Smooth muscle cell (in vitro differentiated cells): ENCODE measurements around the gene LRP1B. TPM values are rescaled to one million over a fixed set of nuclear protein-coding genes. Genes with fewer than 3 reads are reported as not detected.

Source experiments
- DNase-seq: peaks from one replicate; lab custom pipeline; 2025; ENCODE audit not compliant: unreplicated experiment; lab: John Stamatoyannopoulos, UW
- H2AFZ ChIP-seq: fragments of 200-600 bp; sonication (generic); 2 replicates; pipeline ENCODE4 v1.6.0; 2016; ENCODE audit warnings: antibody characterized with exemption, low read depth, mild to moderate bottlenecking
- H3F3A ChIP-seq: fragments of 200-600 bp; sonication (generic); 2 replicates; pipeline ENCODE4 v1.6.0; 2017; ENCODE audit warnings: antibody characterized with exemption, low read depth
- H3K27ac ChIP-seq: fragments of 200-600 bp; sonication (generic); 2 replicates; pipeline ENCODE4 v1.5.1; 2016; ENCODE audit warnings: low read depth, mild to moderate bottlenecking
- H3K27me3 ChIP-seq: fragments of 200-600 bp; sonication (generic); 2 replicates; pipeline ENCODE4 v1.6.1; 2016; ENCODE audit warnings: low read depth, mild to moderate bottlenecking
- H3K36me3 ChIP-seq: fragments of 200-600 bp; sonication (generic); 2 replicates; pipeline ENCODE4 v1.5.1; 2016; ENCODE audit warnings: low read depth
- H3K4me1 ChIP-seq: fragments of 200-600 bp; sonication (generic); 2 replicates; pipeline ENCODE4 v1.5.1; 2016; ENCODE audit warnings: low read depth
- H3K4me2 ChIP-seq: fragments of 200-600 bp; sonication (generic); 2 replicates; pipeline ENCODE4 v1.6.0; 2016; ENCODE audit warnings: mild to moderate bottlenecking
- H3K4me3 ChIP-seq: fragments of 200-600 bp; sonication (generic); 2 replicates; pipeline ENCODE4 v1.5.1; 2016; ENCODE audit warnings: mild to moderate bottlenecking
- H3K79me2 ChIP-seq: fragments of 200-600 bp; sonication (generic); 2 replicates; pipeline ENCODE4 v1.6.0; 2016; ENCODE audit warnings: low read depth, mild to moderate bottlenecking
- H3K9ac ChIP-seq: fragments of 200-600 bp; sonication (generic); 2 replicates; pipeline ENCODE4 v1.6.0; 2016; ENCODE audit warnings: low read depth
- H3K9me3 ChIP-seq: fragments of 200-600 bp; sonication (generic); replicated peaks from 2 replicates; pipeline ENCODE4 v1.5.1; 2016; ENCODE audit warnings: low read depth
- H4K20me1 ChIP-seq: fragments of 200-600 bp; sonication (generic); 2 replicates; pipeline ENCODE4 v1.6.0; 2016; ENCODE audit warnings: low read depth
- WGBS: methylation state at CpG from one replicate; pipeline ENCODE4 v1.1.7; 2016; ENCODE audit warnings: low lambda C conversion rate; 5-methylcytosine and 5-hydroxymethylcytosine counted together
- polyA plus RNA-seq: library from polyadenylated mRNA; unstranded; fragments of >200 nt; fragmentation: Nextera tagmentation; extraction: Ambion mirVana; gene quantifications from 2 replicates; pipeline ENCODE4 v1.2.1, GENCODE V29; 2016
- total RNA-seq: library from RNA; depleted of rRNA; stranded (reverse); fragments of >200 nt; gene quantifications from 2 replicates; pipeline ENCODE4 v1.2.3, GENCODE V29; 2014
- TF ChIP-seq, protein P1 (sequence below): fragments of 200-600 bp; sonication (generic); IDR thresholded peaks from 2 replicates; pipeline ENCODE4 v1.5.1; 2017; ENCODE audit warnings: borderline replicate concordance, mild to moderate bottlenecking, antibody characterized with exemption; ENCODE audit not compliant: insufficient read depth, poor library complexity, severe bottlenecking

The LRP1B gene
- total and polyA plus RNA-seq, 2 experiments from 2014 or later: 0.08 to 2.9 TPM

GRCh38 chr2:140895378-140895777 is 1235.4 kb downstream of the LRP1B start:
- Histone ChIP-seq H3K4me1 (no peaks in the 10 kb centered on the region), H3K4me2 (no peak overlapping the region), H2AFZ (no peak overlapping the region), H4K20me1 (no peaks in the 10 kb centered on the region), H3K79me2 (no peaks in the 10 kb centered on the region), H3K36me3 (no peaks in the 10 kb centered on the region), H3K27me3 (no peaks in the 10 kb centered on the region), H3K4me3 (no peak overlapping the region), H3K27ac (no peak overlapping the region), H3F3A (no peaks in the 10 kb centered on the region), H3K9me3 (no peaks in the 10 kb centered on the region), H3K9ac (no peak overlapping the region)
- DNase-seq: no peak
- WGBS: 70% methylated on average over 9 of the region's 9 CpGs
- TF ChIP-seq, protein P1, sequence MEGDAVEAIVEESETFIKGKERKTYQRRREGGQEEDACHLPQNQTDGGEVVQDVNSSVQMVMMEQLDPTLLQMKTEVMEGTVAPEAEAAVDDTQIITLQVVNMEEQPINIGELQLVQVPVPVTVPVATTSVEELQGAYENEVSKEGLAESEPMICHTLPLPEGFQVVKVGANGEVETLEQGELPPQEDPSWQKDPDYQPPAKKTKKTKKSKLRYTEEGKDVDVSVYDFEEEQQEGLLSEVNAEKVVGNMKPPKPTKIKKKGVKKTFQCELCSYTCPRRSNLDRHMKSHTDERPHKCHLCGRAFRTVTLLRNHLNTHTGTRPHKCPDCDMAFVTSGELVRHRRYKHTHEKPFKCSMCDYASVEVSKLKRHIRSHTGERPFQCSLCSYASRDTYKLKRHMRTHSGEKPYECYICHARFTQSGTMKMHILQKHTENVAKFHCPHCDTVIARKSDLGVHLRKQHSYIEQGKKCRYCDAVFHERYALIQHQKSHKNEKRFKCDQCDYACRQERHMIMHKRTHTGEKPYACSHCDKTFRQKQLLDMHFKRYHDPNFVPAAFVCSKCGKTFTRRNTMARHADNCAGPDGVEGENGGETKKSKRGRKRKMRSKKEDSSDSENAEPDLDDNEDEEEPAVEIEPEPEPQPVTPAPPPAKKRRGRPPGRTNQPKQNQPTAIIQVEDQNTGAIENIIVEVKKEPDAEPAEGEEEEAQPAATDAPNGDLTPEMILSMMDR: no peak

DNA sequence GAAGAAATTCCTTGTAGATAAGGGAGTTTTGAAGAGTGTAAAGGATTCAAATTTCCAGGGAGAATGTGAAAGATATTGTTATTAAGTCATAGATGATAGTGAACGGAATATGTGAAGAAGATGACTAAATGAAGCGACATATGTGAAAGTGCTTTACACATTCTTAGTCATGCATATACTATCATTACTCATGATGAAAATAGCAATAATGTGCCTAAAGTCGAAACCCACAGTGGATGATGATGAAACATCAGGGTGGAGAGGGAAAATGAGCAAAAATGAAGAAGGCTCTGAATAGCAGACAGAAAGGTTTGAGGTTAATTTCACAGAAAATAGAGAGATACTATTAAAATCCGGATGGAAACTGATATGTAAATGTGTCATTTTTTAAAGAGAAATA is 1237.1 kb downstream of the LRP1B start:
- H4K20me1 ChIP-seq: no peaks in the 10 kb centered on the region
- H2AFZ ChIP-seq: peak overlapping the region; percentile 35
- H3K4me1 ChIP-seq: no peaks in the 10 kb centered on the region
- peak overlapping the region; percentile 29 for H3K4me2 ChIP-seq
- no peak for DNase-seq
- H3K27me3 ChIP-seq: no peaks in the 10 kb centered on the region
- no peaks in the 10 kb centered on the region for H3K9me3 ChIP-seq
- no peaks in the 10 kb centered on the region for H3K79me2 ChIP-seq
- H3K27ac ChIP-seq: peak overlapping the region; percentile 50
- no peaks in the 10 kb centered on the region for H3F3A ChIP-seq
- no peak overlapping the region for H3K9ac ChIP-seq
- TF ChIP-seq, protein P1: no peak
- H3K4me3 ChIP-seq: no peak overlapping the region
- H3K36me3 ChIP-seq: no peaks in the 10 kb centered on the region
- 61% methylated on average over 4 of the region's 4 CpGs for WGBS

- WGBS: 89% methylated on average over 3 of the region's 3 CpGs
- H3K9me3 ChIP-seq: no peaks in the 10 kb centered on the region
- no peaks in the 10 kb centered on the region for H3K79me2 ChIP-seq
- no peaks in the 10 kb centered on the region for H3K4me1 ChIP-seq
- H3K36me3 ChIP-seq: no peaks in the 10 kb centered on the region
- H4K20me1 ChIP-seq: no peaks in the 10 kb centered on the region
- TF ChIP-seq, protein P1: no peak
- no peaks in the 10 kb centered on the region for H3F3A ChIP-seq
- no peak for DNase-seq
- no peak overlapping the region for H3K9ac ChIP-seq
- H3K4me2 ChIP-seq: no peak overlapping the region
- H3K27ac ChIP-seq: peak overlapping the region; percentile 50
- no peak overlapping the region for H3K4me3 ChIP-seq
- H2AFZ ChIP-seq: no peak overlapping the region
- H3K27me3 ChIP-seq: no peaks in the 10 kb centered on the region
These were observed 1237.7 kb downstream of the LRP1B start for GRCh38 chr2:140892911-140893637.

GRCh38 chr2:140892436-140892835 is 1238.4 kb downstream of the LRP1B start:
- H3K27me3 ChIP-seq: no peaks in the 10 kb centered on the region
- no peak overlapping the region for H3K4me3 ChIP-seq
- no peak for DNase-seq
- WGBS: 90% methylated on average over 5 of the region's 5 CpGs
- H3K9me3 ChIP-seq: no peaks in the 10 kb centered on the region
- no peaks in the 10 kb centered on the region for H3K79me2 ChIP-seq
- H2AFZ ChIP-seq: no peak overlapping the region
- H4K20me1 ChIP-seq: no peaks in the 10 kb centered on the region
- H3K27ac ChIP-seq: no peak overlapping the region
- no peaks in the 10 kb centered on the region for H3K4me1 ChIP-seq
- no peak overlapping the region for H3K4me2 ChIP-seq
- no peaks in the 10 kb centered on the region for H3K36me3 ChIP-seq
- TF ChIP-seq, protein P1: no peak
- H3K9ac ChIP-seq: no peak overlapping the region
- H3F3A ChIP-seq: no peaks in the 10 kb centered on the region
